ENCODE data around the gene NHSL1. TPM values are rescaled to one million over a fixed set of nuclear protein-coding genes. Genes with fewer than 3 reads are reported as not detected.

NHSL1 gene
- total and polyA plus RNA-seq, 11 donors = 13.9 to 103 (median 46.1) TPM

- Histone ChIP-seq H3K4me1 (peaks cover 0 to 6% (median 0%) of the 10 kb centered on the region in 12 donors), H3K36me3 (peaks cover 0 to 24% (median 9%) of the 10 kb centered on the region in 9 donors), H3K27ac (no peak overlapping the region), H3K27me3 (no peaks in the 10 kb centered on the region), H3K9me3 (no peaks in the 10 kb centered on the region), H3K4me3 (no peak overlapping the region)
- TF ChIP-seq POLR2A (IDR thresholded peaks at IDR 0.05) (no peak), CTCF (IDR thresholded peaks at IDR 0.05) (no peak)
- WGBS, 4 donors = 64 to 81% (median 73%) methylated on average over 3 of the region's 3 CpGs
- DNase-seq = no peak
- intact Hi-C loops (cut with DNase I) = no loop called here
- ATAC-seq = no peak
Observed at GRCh38 chr6:138450445-138450844, 48.8 kb downstream of the NHSL1 start.

- ATAC-seq (peak in 1 of 4 donors; percentile 31), DNase-seq (no peak)
- Histone ChIP-seq H3K9me3 (no peaks in the 10 kb centered on the region), H3K36me3 (peaks cover 0 to 35% (median 9%) of the 10 kb centered on the region in 9 donors), H3K27me3 (no peaks in the 10 kb centered on the region), H3K4me3 (no peak overlapping the region), H3K27ac (no peak overlapping the region), H3K4me1 (peaks cover 0 to 10% (median 0%) of the 10 kb centered on the region in 12 donors)
- TF ChIP-seq POLR2A (IDR thresholded peaks at IDR 0.05) (no peak), CTCF (IDR thresholded peaks at IDR 0.05) (no peak)
- intact Hi-C loops (cut with DNase I) = no loop called here
- WGBS, 4 donors = 87 to 89% (median 88%) methylated on average over 6 of the region's 6 CpGs
Observed at GRCh38 chr6:138446821-138447220, 52.5 kb downstream of the NHSL1 start.

GRCh38 chr6:138443979-138444378 is 55.3 kb downstream of the NHSL1 start:
- Histone ChIP-seq H3K4me1 (peaks cover 0 to 28% (median 5%) of the 10 kb centered on the region in 12 donors), H3K9me3 (no peaks in the 10 kb centered on the region), H3K27ac (no peak overlapping the region), H3K36me3 (peaks cover 0 to 47% (median 9%) of the 10 kb centered on the region in 9 donors), H3K27me3 (no peaks in the 10 kb centered on the region), H3K4me3 (no peak overlapping the region)
- ATAC-seq = no peak
- intact Hi-C loops (cut with DNase I) = no loop called here
- no peak for TF ChIP-seq CTCF (IDR thresholded peaks at IDR 0.05)
- TF ChIP-seq POLR2A (IDR thresholded peaks at IDR 0.05) = no peak
- no peak for DNase-seq

GRCh38 chr6:138442663-138443062 is 56.6 kb downstream of the NHSL1 start:
- no peaks in the 10 kb centered on the region for H3K9me3 ChIP-seq
- TF ChIP-seq POLR2A (IDR thresholded peaks at IDR 0.05) (no peak), CTCF (IDR thresholded peaks at IDR 0.05) (no peak)
- intact Hi-C loops (cut with DNase I) = no loop called here
- ATAC-seq (no peak), DNase-seq (no peak)
- peak overlapping the region in 5 of 12 donors; percentile 7 to 65 (median 54) for H3K27ac ChIP-seq
- H3K4me3 ChIP-seq = no peak overlapping the region
- H3K27me3 ChIP-seq = no peaks in the 10 kb centered on the region
- WGBS, 4 donors = 82 to 90% (median 84%) methylated on average over 2 of the region's 2 CpGs
- peaks cover 0 to 47% (median 9%) of the 10 kb centered on the region in 9 donors for H3K36me3 ChIP-seq
- peaks cover 0 to 36% (median 5%) of the 10 kb centered on the region in 12 donors for H3K4me1 ChIP-seq
